WTC11 (cell line): ENCODE results near the gene ARHGAP15.

Experiments
- GABPB1 ChIP-seq: sonication (generic); formaldehyde crosslinking; IDR thresholded peaks from 2 replicates; pipeline ENCODE4 v1.8.1; 2023; ENCODE audit warnings: mild to moderate bottlenecking, missing genetic modification reagents
- MAX ChIP-seq: sonication (generic); formaldehyde crosslinking; IDR thresholded peaks from 2 replicates; pipeline ENCODE4 v1.8.0; 2022; ENCODE audit warnings: mild to moderate bottlenecking, missing genetic modification reagents
- NR1H2 ChIP-seq: sonication (generic); formaldehyde crosslinking; IDR thresholded peaks from 2 replicates; pipeline ENCODE4 v1.9.0; 2021; ENCODE audit warnings: mild to moderate bottlenecking, moderate library complexity, missing genetic modification reagents
- OVOL2 ChIP-seq: fragments of 250-450 bp; sonication (Bioruptor Pico); IDR thresholded peaks from 2 replicates; pipeline ENCODE4 v1.9.0; 2021; ENCODE audit warnings: mild to moderate bottlenecking, borderline replicate concordance
- TF ChIP-seq, protein P1 (sequence below): fragments of 200-600 bp; IDR thresholded peaks from 2 replicates; pipeline ENCODE4 v1.8.0; 2022; ENCODE audit warnings: antibody characterized with exemption

DNA sequence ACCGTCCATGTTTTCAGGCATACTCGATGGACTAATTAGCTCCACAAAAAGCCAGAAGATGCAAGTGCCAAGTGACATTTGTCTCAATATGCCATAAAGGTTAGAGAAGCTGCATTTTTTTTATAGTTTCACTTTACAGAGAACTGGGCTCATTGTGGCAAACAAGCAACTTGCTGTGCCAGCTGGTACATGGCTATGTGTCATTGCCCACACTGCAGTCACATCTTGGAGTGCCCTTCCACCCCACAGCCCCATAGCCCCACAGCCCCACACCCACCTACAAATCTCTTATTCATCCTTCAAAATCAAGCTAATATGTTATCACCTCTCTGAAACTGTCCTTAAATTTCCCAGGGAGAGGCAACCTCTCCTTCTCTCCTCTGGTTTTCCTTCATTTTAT, 451.9 kb downstream of the ARHGAP15 start:
- no peak for TF ChIP-seq OVOL2 (CRISPR knock-in tag)
- no peak for TF ChIP-seq NR1H2 (CRISPR knock-in tag)
- TF ChIP-seq MAX (CRISPR knock-in tag), result no peak
- TF ChIP-seq GABPB1 (CRISPR knock-in tag), result no peak
- TF ChIP-seq, protein P1, sequence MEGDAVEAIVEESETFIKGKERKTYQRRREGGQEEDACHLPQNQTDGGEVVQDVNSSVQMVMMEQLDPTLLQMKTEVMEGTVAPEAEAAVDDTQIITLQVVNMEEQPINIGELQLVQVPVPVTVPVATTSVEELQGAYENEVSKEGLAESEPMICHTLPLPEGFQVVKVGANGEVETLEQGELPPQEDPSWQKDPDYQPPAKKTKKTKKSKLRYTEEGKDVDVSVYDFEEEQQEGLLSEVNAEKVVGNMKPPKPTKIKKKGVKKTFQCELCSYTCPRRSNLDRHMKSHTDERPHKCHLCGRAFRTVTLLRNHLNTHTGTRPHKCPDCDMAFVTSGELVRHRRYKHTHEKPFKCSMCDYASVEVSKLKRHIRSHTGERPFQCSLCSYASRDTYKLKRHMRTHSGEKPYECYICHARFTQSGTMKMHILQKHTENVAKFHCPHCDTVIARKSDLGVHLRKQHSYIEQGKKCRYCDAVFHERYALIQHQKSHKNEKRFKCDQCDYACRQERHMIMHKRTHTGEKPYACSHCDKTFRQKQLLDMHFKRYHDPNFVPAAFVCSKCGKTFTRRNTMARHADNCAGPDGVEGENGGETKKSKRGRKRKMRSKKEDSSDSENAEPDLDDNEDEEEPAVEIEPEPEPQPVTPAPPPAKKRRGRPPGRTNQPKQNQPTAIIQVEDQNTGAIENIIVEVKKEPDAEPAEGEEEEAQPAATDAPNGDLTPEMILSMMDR, result no peak
